Hematopoietic multipotent progenitor cell treated with erythropoietin and hydrocortisone succinate and interleukin-3 and kit ligand, for 4 days (in vitro differentiated cells): Measurements from ENCODE around the gene GRIK3.

Experiments used
- DNase-seq: peaks from one replicate; pipeline ENCODE4 v3.0.0-alpha.2; 2015

Gene GRIK3

DNA sequence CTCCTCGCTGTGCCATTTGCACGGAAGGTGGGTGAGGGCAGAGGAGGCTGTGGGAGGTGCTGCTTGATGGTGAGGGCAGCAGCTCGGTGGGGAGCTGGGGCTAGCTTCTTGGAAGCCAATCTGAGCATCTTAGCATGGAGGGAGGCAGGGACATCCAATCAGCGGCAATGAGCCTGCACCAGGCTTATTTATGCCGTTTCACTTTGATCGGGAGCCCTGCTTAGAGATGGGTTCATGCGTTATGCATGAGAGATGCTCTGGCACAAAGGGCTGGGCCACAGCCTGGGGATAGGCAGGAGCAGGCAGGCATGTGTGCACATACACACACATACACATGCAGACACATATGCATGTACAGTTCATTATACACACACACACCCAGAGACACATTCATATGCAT, 220.2 kb downstream of the GRIK3 start:
- no peak for DNase-seq

DNA sequence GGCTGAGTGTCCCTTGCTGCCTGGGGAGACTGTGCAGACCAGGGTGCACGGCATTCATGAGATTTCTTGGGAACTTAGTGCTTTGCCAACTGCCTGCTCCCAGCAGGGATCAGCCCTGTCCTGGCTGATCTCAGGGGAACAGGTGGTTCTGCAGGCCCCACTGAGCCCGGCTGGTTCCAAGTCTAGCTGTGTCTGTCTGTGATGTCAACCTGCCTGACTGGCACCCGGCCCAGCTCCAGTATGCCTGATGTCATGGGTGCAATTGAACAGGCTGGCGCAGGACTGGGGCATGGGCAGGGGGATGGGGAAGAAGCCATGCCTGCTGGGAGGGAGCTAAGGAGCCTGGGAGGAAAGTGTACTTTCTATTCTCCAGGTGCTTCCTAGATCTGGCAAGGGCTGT, 227.1 kb downstream of the GRIK3 start:
- no peak for DNase-seq

DNA sequence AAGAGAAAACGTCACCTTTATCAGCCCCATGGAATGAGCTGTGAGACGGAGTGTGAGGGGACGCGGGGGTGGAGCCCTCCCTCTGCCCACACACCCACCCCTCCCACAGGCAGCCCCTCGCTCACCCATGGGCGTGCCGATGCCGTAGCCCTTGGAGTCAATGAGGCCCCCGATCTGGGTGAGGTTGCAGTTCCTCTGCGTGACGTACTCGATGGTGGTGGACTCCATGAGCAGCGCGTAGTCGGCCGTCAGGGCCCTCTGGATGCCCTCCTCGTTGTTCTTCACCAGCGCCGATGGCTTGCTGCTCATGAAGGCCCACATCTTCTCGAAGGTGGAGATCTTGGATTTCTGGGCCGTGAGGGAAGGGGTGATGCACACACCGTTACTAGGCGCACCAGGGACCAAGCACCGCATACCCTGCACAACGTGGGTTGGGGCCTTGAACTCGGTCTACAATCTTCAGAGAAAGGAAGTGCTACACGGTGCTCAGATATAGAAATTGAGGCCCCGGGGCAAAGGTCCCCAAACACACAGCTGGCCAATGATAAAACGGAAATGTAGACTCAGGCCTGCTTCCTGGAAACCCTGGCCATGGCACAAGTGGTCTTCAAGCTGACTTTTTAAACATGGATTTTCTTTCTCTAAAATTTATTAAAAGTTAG, 228.2 kb downstream of the GRIK3 start:
- no peak for DNase-seq

DNA sequence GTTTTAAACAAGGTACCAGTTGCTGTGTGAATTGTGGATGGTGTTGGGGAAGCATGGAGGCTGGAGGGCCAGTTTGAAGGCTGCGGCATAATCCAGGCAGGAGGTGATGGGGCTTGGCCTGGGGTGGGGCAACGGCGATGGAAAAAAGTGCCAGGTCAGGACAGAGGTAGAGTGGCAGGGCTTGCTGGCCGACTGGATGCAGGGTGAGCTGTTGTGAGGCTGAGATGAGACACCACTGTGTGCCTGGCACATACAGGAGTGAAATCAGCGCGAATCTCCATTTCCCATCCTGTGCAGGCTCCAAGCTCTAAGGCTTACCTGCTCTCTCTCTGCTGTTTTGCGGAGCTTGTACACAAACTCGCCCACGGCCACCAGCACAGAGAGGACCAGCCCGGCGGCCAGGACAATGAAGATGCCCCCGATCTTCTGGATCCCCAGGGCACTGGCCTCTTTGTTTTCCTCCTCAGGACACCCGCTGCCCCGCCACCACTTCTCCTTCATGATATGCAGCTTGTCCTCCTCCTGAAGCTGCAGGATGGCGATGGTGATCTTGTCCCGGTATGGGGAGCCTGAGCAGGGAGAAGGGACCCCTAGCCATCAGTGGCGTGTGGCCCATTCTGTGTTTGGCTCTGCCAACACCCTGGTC, 229.5 kb downstream of the GRIK3 start:
- no peak for DNase-seq

DNA sequence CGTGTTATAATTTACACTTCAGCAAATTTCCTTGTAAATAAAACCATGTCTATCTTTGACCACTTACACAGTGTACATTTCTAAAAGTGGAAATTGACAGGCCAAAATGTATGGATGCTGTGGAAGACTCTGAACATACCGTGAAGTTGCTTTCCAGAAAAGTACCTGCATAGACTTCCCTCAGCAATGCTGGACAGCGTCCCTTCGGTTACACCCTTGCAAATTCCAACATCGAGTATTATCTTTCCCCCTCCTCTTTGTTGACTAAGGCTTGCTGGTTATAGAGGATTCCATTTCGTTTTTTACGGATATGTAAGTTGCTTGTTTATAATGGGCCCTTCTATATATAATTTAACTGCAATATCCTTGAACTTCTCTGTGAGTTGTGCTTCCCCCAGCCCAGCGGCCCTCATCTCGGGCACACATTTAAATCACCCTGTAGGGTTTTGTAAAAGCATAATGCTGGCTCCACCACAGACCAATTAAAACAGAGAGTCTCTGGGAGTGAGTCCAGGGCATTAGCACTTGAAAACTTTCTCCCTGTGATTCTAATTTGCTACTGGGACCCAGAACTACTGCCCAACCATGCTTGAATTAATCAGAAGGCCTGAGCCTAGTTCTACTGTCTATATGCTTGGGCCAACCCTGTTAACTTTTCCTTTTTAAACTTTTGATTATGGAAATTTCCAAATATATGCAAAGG, 230.3 kb downstream of the GRIK3 start:
- DNase-seq, result no peak

DNA sequence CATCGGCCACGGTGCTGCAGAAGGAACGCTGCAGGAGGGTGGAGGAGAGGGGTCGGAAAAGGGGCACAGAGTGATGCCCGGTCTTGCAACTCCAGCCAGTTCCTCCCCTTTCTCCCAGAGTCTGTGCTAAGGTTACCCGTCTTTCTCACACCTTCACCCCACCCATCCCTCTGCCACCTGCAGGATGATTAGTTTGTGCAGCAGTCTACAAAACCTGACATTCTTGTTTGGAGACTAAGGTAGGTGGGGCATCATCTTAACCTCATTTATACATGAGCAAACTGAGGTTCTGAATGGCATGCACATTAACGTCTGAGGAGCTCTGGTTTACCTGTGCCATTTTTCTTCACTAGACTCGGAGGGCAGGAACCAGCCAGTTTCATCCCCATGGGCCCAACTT, 232.3 kb downstream of the GRIK3 start:
- no peak for DNase-seq

DNA sequence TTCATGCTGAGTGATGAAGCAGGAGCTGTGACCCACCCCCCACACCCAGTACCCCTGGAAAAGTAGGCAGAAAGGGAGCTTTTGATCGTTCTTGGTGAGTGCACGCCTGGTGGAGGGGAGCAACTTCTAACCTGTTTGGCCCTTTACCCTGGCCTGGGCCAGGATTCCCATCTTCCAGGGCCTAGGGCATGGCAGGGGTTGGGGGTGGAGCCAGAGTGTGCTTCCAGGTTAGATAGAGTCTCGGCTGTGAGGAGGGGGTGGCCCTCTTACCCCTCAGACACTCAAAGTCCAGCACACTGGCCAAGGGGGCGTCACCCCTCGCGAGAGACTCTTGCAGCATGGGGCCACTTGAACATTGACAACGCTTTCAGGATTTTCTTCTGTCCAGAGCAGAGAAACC, 236.6 kb downstream of the GRIK3 start:
- DNase-seq, result no peak

DNA sequence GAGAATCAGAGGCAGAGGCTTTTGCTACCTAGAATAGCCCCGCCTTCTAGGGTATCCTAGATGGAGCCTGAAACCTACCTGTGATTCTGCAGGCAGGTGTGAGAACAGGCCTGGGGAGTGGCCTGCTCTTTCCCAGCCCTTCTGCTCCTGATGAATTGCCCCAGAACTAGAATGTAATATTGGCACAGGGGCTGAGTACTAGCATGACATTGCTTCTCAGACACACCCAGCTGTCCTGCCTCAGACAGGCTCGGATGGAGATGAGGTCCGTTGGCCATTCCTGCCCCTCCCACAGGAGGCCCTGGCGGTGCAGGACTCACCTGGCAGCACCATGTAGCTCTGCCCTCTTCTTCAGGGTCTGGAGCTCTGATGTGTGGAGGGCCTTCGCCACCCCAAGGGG, 237.6 kb downstream of the GRIK3 start:
- DNase-seq, result no peak

DNA sequence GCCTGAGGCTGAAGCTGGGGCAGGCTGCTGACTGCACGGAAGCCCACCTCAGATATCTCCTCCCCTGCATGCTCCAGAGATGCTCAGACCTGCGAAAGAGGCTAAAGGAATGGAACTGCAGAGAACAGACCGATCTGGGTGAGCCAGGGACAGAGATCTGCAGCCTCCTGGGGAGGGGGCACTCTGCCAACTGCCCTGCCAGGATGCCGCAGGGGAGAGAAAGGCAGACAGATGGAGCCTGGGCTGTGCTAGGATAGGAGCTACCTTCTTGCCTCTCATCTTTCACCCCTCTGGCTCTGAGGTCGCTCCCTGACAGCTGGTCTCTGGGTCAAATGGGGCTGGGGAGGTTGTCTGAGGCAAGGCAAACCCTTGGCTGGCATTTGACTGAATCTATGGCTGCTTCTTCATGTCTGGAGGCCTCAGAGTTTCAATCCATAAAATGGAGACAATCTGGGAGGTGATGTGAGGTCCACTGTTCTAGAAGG, 238.2 kb downstream of the GRIK3 start:
- DNase-seq, result no peak

DNA sequence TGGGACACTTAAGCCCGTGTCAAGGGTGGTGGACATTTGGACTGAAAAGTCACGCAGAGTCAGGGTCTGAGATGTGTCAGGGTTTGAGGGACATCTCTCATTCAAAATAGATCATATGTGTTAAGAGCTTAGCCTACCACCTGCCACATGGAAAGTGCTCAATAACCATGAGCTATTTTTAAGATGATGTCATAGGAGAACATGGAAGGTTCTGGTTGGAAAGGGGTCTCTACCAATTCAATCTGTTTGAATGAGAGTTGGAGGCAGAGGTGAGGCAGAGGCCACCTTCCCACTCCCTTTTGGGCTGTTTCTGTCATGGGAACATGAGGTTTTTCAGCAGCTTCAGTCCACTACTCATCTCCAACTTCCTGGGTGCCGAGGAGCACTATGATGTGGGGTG, 239.9 kb downstream of the GRIK3 start:
- no peak for DNase-seq

DNA sequence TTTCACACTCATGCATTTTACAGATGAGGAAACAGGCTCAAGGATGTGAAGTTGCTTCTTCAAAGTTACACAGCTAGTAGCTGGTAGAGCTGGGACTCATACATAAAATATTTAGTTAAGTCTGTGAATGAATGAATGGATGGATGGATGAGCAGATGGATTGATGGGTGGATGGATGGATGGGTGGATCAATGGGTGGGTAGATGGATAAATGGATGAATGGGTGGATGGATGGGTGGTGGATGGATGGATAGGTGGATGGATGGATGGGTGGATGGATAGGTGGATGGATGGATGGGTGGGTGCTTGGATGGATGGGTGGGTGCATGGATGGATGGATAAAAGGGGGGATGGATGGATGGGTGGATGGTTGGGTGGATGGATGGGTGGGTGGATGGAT, 240.9 kb downstream of the GRIK3 start:
- DNase-seq, result no peak

DNA sequence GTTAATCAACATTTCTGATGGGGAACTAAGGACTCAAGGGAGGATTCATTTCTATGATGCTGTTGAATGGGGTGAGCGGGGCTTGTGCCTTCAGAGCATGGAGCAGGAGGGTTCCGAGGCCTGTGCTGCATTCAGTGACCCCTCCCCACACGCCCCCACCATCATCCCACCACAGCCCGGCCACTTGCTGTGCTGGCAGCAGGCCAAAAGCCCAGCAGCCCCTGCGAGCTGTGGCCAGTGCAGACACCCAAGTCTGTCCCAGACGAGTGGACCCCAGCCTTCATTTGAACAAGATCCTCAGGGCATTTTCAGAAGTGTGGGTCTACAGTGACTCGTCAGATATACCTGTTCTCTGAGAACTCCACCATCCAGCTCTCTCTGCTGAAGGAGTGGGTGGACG, 242.0 kb downstream of the GRIK3 start:
- DNase-seq, result no peak

DNA sequence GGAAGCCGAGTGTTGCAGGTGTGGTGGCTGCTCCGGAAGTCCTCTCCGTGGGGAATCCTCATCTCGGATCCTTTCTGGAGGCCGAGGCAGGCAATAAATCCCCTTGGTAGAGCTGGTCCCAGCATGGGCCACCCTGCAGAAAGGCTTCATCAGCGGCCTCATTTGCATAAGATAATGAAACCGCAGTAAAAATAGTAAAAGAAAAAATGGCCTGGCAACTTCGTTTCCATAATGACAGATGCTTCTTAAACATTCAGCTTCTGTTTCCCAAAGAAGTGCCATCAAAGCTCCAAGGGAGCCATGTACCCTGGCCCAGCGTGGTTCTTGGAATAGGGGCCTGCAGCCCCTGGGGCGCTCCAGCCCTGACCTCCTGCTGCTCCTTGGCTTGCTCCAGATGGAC, 244.1 kb downstream of the GRIK3 start:
- DNase-seq, result no peak

DNA sequence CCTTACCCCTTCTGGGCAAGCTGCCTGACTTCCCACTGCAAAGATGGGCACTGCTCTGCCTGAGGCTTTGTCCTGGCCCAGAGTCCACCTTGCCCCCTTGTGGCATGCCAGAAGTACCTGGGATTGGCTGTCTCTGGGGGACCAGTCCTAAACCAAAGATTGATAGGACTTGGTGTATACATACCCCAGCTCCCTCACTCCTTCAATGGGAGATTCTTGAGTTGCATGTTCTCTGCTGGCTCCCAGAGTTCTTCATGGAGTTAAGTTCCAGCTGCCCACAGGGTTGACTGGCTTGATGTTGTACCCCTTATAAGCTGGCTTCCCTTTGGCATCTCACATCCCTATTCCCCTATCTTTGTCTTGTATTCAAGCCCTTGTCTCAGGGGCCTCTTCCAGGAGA, 244.8 kb downstream of the GRIK3 start:
- no peak for DNase-seq

DNA sequence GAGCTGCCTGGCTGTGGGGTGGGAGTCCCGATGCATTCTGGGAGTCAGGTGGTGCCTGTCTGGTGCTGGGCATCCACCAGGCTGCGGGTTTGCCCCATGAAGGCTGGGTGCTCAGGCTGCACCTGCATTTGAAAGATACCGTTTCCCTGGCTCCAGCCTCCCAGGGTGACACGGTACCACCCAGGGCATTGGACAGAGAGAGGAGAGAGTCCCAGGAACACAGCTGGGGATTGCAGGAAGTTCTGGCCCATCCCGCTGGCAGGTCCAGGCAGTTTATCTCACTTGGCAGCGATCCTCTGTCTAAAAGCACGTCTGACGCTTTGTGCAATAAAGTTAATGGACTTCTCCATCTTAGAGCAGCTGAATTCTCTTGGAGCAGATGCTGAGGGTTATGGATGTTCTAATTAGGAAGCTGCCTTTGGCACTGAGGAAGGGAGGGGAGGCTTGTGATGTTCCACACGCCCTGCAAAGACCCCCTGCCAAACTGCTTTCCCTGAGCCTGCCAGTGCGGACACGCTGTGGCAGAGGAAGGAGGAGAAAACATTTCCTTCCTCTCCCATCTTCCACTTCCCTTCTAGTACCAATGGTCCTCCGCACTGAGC, 246.9 kb downstream of the GRIK3 start:
- DNase-seq, result no peak

DNA sequence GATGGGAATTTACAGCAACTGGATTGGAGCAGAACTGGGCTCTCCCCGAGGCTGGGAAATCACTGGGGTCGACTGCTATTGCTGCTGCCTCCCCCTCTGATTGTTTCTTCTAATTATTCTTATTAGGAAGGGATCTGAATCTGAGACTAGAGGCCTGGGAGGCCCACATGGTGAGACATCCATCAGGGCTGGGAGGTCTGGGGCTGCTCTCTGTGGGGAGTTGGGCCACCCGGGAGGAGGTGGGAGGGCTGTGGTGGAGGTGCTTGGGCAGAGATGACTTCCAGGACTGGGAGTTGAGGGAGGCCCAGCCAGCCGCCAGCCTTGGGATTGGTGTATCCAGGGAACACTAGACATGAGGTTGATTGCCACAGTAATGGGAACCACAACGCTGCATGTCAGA, 247.9 kb downstream of the GRIK3 start:
- no peak for DNase-seq

DNA sequence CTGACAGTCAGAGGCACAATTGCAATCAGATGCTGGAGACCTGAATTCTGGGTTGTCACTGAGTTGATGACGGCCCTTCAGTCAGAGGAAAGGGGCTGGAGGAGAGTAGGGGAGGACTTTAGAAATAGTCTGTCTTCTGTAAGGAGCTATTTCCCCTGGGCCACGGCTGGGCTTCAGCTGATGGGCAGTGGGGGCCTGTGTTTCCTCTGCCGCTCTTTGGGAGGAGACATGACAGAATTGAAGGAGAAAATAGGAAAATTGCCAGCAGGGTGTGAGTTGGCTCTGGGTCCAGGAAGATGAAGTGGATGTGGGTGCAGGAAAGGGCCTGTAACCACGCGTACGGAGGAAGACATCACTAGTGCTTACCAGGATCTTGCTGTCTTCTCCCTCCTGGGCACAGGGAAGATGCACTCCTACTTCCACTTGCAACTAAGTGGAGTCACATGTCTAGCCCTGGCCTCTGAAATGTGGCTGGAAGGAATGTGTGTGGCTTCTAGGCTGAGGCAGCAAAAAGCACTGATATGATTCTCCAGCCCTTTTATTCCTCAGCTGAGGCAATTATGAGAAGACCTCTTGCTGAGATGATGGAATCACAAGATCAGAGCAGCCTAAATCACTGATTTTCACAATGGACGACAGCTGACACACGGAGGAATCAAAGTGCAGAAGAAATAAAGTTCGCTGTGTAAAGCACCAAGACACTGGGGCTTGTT, 250.0 kb downstream of the GRIK3 start:
- no peak for DNase-seq

DNA sequence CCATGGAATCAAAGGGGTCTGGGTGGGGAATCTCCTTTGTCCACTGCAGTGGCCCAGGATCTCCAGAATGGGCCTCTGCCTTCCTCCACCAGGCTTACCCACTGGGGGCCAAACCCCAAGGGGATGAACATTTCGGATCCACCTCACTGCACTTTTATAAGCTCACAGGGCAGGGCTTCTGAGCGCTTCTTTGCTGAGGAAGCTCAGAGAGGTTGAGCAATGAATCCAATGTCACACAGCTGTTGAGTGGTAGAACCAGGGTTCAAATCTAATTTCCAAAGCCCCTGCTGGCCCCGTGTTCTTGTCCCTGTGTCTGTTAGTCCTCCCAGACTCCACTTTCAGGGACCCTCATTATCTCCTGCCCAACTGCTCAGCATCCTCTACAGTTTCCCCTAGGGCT, 250.8 kb downstream of the GRIK3 start:
- no peak for DNase-seq

DNA sequence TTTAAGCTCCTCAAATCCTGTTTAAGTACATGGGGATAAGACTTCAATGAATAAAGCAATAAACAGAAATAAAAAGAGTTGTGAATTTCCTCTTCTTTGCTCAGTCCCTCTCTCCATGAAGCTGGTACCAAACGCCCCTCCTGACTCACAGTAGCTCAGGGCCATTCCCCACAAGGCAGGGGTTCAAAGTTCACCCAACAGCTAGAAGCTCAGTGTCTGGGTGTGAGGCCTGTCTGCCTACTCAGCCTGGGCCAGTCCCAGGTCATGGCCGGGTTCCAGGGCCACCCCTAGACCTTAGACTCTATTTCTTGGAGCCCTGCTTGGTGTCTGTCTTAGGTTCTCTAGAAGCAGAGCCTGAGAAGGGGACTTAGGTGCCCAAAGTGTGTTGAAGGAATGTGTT, 251.5 kb downstream of the GRIK3 start:
- no peak for DNase-seq

DNA sequence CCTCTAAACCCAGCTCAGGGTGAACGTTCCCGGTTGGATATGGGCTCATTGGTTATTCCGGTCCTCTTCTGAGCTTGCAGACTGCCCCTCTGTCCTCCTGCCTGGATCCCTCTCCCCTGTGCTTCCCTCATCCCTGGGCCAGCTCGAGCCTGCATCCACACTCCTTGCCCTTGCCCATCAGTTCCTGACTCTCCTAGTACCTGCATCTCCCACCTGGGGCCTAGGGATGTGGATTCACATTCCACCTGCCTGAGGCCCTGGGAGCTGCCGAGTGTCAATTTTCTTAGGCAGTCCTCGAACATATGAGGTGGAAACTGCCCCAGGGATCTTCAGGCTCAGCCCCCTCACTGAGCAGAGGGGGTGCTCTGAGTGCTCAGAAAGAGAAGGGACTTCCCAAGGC, 252.2 kb downstream of the GRIK3 start:
- DNase-seq, result no peak

DNA sequence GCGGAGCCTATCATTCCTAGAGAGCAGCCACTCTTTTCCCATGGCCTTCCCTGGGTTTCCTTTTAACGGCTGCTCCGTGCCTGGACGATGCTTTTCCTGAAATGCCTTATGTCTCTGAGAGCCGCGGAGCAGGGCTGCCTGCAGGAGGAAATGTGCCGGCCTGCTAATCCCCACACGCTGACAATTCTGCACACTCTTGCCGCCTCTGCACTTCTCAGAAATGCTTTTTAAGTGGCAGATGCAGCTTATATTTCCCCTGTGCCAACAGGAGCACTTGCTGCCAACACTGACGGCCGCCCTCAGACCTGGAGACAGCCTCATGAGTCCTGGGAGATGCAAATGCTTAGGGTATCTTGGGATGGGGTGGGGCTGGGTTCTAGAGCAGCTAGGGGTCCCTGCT, 253.2 kb downstream of the GRIK3 start:
- no peak for DNase-seq

DNA sequence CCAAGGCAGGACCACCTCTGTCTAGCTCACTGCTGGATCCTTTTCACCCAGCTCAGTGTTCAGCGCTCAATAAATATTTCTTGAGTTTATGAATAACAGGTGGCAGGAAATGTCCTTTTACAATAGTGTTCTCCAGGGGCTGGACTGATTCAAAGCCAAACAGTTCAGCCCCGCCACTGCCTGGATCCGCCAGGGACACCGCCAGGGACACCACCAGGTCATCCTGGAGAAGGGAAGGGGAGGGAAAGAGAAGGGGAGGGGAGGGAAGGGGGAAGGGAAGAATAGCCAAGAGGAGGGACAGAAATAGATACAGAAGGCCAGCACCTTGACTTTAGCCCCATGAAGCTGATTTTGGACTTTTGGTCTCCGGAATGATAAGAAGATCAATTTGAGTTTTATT, 255.6 kb downstream of the GRIK3 start:
- no peak for DNase-seq
